H9 (cell line): ENCODE measurements around the gene AXL. TPM values are rescaled to one million over a fixed set of nuclear protein-coding genes. Genes with fewer than 3 reads are reported as not detected.

Source experiments
- DNase-seq: peaks from one replicate; pipeline ENCODE4 v3.0.0-alpha.2; 2017
- H2AFZ ChIP-seq: one replicate; pipeline ENCODE4 v1.6.1; 2013; ENCODE audit warnings: mild to moderate bottlenecking, low read length, control low read depth, moderate library complexity
- H2AK5ac ChIP-seq: 2 replicates; pipeline ENCODE4 v1.6.1; 2013; ENCODE audit warnings: low read length, control low read depth, mixed read lengths; ENCODE audit not compliant: insufficient read length
- H2BK120ac ChIP-seq: one replicate; pipeline ENCODE4 v1.6.1; 2013; ENCODE audit warnings: low read depth, mild to moderate bottlenecking, low read length, control low read depth, inconsistent platforms; ENCODE audit not compliant: poor library complexity, severe bottlenecking
- H2BK12ac ChIP-seq: 2 replicates; pipeline ENCODE4 v1.6.1; 2013; ENCODE audit warnings: low read length, control low read depth, mixed read lengths, low read depth; ENCODE audit not compliant: insufficient read length
- H2BK15ac ChIP-seq: 2 replicates; pipeline ENCODE4 v1.6.1; 2013; ENCODE audit warnings: low read depth, low read length, control low read depth
- H2BK20ac ChIP-seq: one replicate; pipeline ENCODE4 v1.6.1; 2013; ENCODE audit warnings: low read depth, mild to moderate bottlenecking, low read length, control low read depth, inconsistent platforms; ENCODE audit not compliant: poor library complexity, severe bottlenecking
- H2BK5ac ChIP-seq: 2 replicates; pipeline ENCODE4 v1.6.1; 2013; ENCODE audit warnings: low read length, control low read depth, mixed read lengths; ENCODE audit not compliant: insufficient read length
- H3K14ac ChIP-seq: 2 replicates; pipeline ENCODE4 v1.6.1; 2013; ENCODE audit warnings: low read length, control low read depth; ENCODE audit not compliant: insufficient read depth
- H3K18ac ChIP-seq: 2 replicates; pipeline ENCODE4 v1.6.1; 2013; ENCODE audit warnings: low read depth, mild to moderate bottlenecking, mixed read lengths, low read length, control low read depth; ENCODE audit not compliant: insufficient read length
- H3K23ac ChIP-seq: 2 replicates; pipeline ENCODE4 v1.6.1; 2013; ENCODE audit warnings: low read length, control low read depth, mixed read lengths, low read depth; ENCODE audit not compliant: insufficient read length
- H3K23me2 ChIP-seq: 2 replicates; pipeline ENCODE4 v1.6.1; 2013; ENCODE audit warnings: low read depth, mild to moderate bottlenecking, mixed read lengths, low read length, control low read depth; ENCODE audit not compliant: insufficient read length, poor library complexity, severe bottlenecking
- H3K27ac ChIP-seq: 2 replicates; pipeline ENCODE4 v1.5.1; 2013; ENCODE audit warnings: low read length, control low read depth, mixed read lengths, low read depth; ENCODE audit not compliant: insufficient read length
- H3K27me3 ChIP-seq: 2 replicates; pipeline ENCODE4 v1.6.1; 2013; ENCODE audit warnings: low read length, control low read depth, inconsistent platforms; ENCODE audit not compliant: insufficient read depth
- H3K4ac ChIP-seq: 2 replicates; pipeline ENCODE4 v1.6.1; 2013; ENCODE audit warnings: low read depth, mild to moderate bottlenecking, control low read depth, inconsistent platforms, low read length, moderate library complexity
- H3K4me1 ChIP-seq: 2 replicates; pipeline ENCODE4 v1.6.1; 2013; ENCODE audit warnings: low read length, control low read depth, inconsistent platforms; ENCODE audit not compliant: insufficient read depth
- H3K4me2 ChIP-seq: 2 replicates; pipeline ENCODE4 v1.6.1; 2013; ENCODE audit warnings: low read length, control low read depth, mixed read lengths; ENCODE audit not compliant: insufficient read length, insufficient read depth
- H3K56ac ChIP-seq: 2 replicates; pipeline ENCODE4 v1.6.1; 2013; ENCODE audit warnings: low read depth, mild to moderate bottlenecking, mixed read lengths, low read length, control low read depth; ENCODE audit not compliant: insufficient read length
- H3K79me1 ChIP-seq: 2 replicates; pipeline ENCODE4 v1.6.1; 2013; ENCODE audit warnings: low read depth, mild to moderate bottlenecking, moderate library complexity, low read length, control low read depth, inconsistent platforms; ENCODE audit not compliant: insufficient read depth, poor library complexity, severe bottlenecking
- H3K79me2 ChIP-seq: 2 replicates; pipeline ENCODE4 v1.6.1; 2013; ENCODE audit warnings: low read length, control low read depth, inconsistent platforms; ENCODE audit not compliant: insufficient read depth
- H3K9ac ChIP-seq: 2 replicates; pipeline ENCODE4 v1.6.1; 2013; ENCODE audit warnings: low read length, control low read depth, mixed read lengths; ENCODE audit not compliant: insufficient read length; ENCODE audit errors: extremely low read depth
- H3K9me3 ChIP-seq: one replicate; pipeline ENCODE4 v1.6.1; 2013; ENCODE audit warnings: low read depth, low read length, inconsistent platforms; ENCODE audit not compliant: control insufficient read depth
- H3T11ph ChIP-seq: one replicate; pipeline ENCODE4 v1.6.1; 2013; ENCODE audit warnings: mild to moderate bottlenecking, low read length, control low read depth, inconsistent platforms
- H4K20me1 ChIP-seq: one replicate; pipeline ENCODE4 v1.6.1; 2013; ENCODE audit not compliant: control insufficient read depth, insufficient read length, insufficient read depth
- H4K5ac ChIP-seq: 2 replicates; pipeline ENCODE4 v1.6.1; 2013; ENCODE audit warnings: low read depth, mild to moderate bottlenecking, mixed read lengths, low read length, control low read depth; ENCODE audit not compliant: insufficient read length
- H4K8ac ChIP-seq: replicated peaks from 2 replicates; pipeline ENCODE4 v1.6.1; 2013; ENCODE audit warnings: low read length, control low read depth, mixed read lengths, low read depth; ENCODE audit not compliant: insufficient read length
- H4K91ac ChIP-seq: 2 replicates; pipeline ENCODE4 v1.6.1; 2013; ENCODE audit warnings: low read depth, mild to moderate bottlenecking, moderate library complexity, mixed read lengths, low read length, control low read depth; ENCODE audit not compliant: insufficient read length
- H3K27ac Mint-ChIP-seq, 3 experiments: 2 replicates in 2 of 3; 3 replicates in 1 of 3; pipeline ENCODE4 v1.8.0; 2020 to 2021; ENCODE audit warnings: mixed read lengths in 3 of 3, mild to moderate bottlenecking in 1 of 3, moderate library complexity in 1 of 3
- H3K27me3 Mint-ChIP-seq: 2 replicates; pipeline ENCODE4 v1.8.0; 2021; ENCODE audit warnings: low read depth, mild to moderate bottlenecking, moderate library complexity, mixed read lengths
- H3K36me3 Mint-ChIP-seq, 3 experiments: 2 replicates in 2 of 3; 3 replicates in 1 of 3; pipeline ENCODE4 v1.8.0; 2020 to 2021; ENCODE audit warnings: low read depth in 3 of 3, mixed read lengths in 3 of 3; ENCODE audit not compliant: insufficient read depth in 1 of 3
- H3K4me1 Mint-ChIP-seq, 2 experiments: 2 replicates each; pipeline ENCODE4 v1.8.0; 2020; ENCODE audit warnings: mixed read lengths in 2 of 2
- H3K4me3 Mint-ChIP-seq, 2 experiments: 2 replicates in 1 of 2; 3 replicates in 1 of 2; pipeline ENCODE4 v1.8.0; 2020 to 2021; ENCODE audit warnings: mild to moderate bottlenecking in 2 of 2, mixed read lengths in 2 of 2, moderate library complexity in 1 of 2
- H3K9me3 Mint-ChIP-seq, 2 experiments: 2 replicates in 1 of 2; 3 replicates in 1 of 2; pipeline ENCODE4 v1.8.0; 2020; ENCODE audit warnings: mild to moderate bottlenecking in 2 of 2, mixed read lengths in 2 of 2, moderate library complexity in 1 of 2
- WGBS: extraction: QIAGEN DNeasy Blood & Tissue Kit; methylation state at CpG from one replicate; pipeline ENCODE4 v1.1.7; 2013; ENCODE audit warnings: missing lambda C conversion rate, low lambda C conversion rate, mixed read lengths; ENCODE audit not compliant: insufficient read length; ENCODE audit errors: extremely low coverage; 5-methylcytosine and 5-hydroxymethylcytosine counted together
- total RNA-seq: library from RNA; stranded (reverse); gene quantifications from 2 replicates; pipeline ENCODE4 v1.2.1, GENCODE V29; 2021
- TF ChIP-seq, protein P1 (sequence below): fragments of 200-600 bp; sonication (generic); conservative IDR thresholded peaks from 3 replicates; pipeline ENCODE4 v1.8.0; 2021; ENCODE audit warnings: antibody characterized with exemption, mild to moderate bottlenecking

AXL gene
- total RNA-seq, 1 experiment from 2014 or later: 29.4 TPM

DNA sequence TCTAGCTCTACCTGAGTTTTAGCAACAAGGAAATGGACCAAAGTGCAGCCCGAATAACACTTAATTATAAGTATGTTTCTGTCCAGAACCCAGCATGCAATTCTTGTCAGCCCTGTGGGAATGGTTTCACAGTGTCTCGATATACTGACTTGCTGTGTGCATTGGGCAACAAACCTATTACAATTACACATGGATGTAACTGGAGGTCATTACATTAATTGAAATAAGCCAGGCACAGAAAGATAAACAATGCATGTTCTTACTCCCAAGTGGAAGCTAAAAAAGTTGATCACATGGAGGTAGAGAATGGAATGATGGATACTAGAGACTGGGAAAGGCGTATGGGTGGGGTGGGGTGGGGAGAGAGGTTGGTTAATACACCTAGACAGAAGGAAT lies 31.1 kb upstream of the AXL start:
- no peak overlapping the region for H3K9ac ChIP-seq
- H3K4me1 Mint-ChIP-seq: peaks cover 54 to 68% of the 10 kb centered on the region in 2 experiments
- H3K9me3 Mint-ChIP-seq: no peaks in the 10 kb centered on the region
- H3K18ac ChIP-seq: peak overlapping the region; percentile 63
- H3K4me3 Mint-ChIP-seq: no peak overlapping the region
- H4K5ac ChIP-seq: no peak overlapping the region
- H3K56ac ChIP-seq: no peak overlapping the region
- H3K79me1 ChIP-seq: no peaks in the 10 kb centered on the region
- H3K9me3 ChIP-seq: no peaks in the 10 kb centered on the region
- 100% methylated on average over 1 of the region's 3 CpGs for WGBS
- no peak overlapping the region for H2AFZ ChIP-seq
- no peak overlapping the region for H3K4ac ChIP-seq
- H4K8ac ChIP-seq: no peak overlapping the region
- H2BK120ac ChIP-seq: no peak overlapping the region
- H2AK5ac ChIP-seq: no peak overlapping the region
- no peak for DNase-seq
- H3K23ac ChIP-seq: no peak overlapping the region
- no peak overlapping the region for H3K14ac ChIP-seq
- H2BK12ac ChIP-seq: no peak overlapping the region
- no peak overlapping the region for H3K4me2 ChIP-seq
- H2BK20ac ChIP-seq: no peak overlapping the region
- H2BK15ac ChIP-seq: no peak overlapping the region
- H3K79me2 ChIP-seq: peaks cover 3% of the 10 kb centered on the region; the same call in 1 of the 2 replicates
- H3K36me3 Mint-ChIP-seq: no peaks in the 10 kb centered on the region
- H3K27ac ChIP-seq: peak overlapping the region; percentile 63
- no peak overlapping the region for H3T11ph ChIP-seq
- no peaks in the 10 kb centered on the region for H4K20me1 ChIP-seq
- H3K23me2 ChIP-seq: peaks cover 5% of the 10 kb centered on the region
- H2BK5ac ChIP-seq: no peak overlapping the region
- peak overlapping the region in 2 of 3 experiments; percentile 93 to 95; a peak in 4 of 7 replicates for H3K27ac Mint-ChIP-seq
- no peaks in the 10 kb centered on the region for H3K27me3 Mint-ChIP-seq
- no peaks in the 10 kb centered on the region for H3K27me3 ChIP-seq
- H3K4me1 ChIP-seq: peaks cover 19% of the 10 kb centered on the region; the same call in 1 of the 2 replicates
- TF ChIP-seq, protein P1, sequence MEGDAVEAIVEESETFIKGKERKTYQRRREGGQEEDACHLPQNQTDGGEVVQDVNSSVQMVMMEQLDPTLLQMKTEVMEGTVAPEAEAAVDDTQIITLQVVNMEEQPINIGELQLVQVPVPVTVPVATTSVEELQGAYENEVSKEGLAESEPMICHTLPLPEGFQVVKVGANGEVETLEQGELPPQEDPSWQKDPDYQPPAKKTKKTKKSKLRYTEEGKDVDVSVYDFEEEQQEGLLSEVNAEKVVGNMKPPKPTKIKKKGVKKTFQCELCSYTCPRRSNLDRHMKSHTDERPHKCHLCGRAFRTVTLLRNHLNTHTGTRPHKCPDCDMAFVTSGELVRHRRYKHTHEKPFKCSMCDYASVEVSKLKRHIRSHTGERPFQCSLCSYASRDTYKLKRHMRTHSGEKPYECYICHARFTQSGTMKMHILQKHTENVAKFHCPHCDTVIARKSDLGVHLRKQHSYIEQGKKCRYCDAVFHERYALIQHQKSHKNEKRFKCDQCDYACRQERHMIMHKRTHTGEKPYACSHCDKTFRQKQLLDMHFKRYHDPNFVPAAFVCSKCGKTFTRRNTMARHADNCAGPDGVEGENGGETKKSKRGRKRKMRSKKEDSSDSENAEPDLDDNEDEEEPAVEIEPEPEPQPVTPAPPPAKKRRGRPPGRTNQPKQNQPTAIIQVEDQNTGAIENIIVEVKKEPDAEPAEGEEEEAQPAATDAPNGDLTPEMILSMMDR: no peak
- no peak overlapping the region for H4K91ac ChIP-seq
